GM06990 (cell line): ENCODE results near the gene TDRKH.

Source experiments
- DNase-seq: peaks from one replicate; pipeline ENCODE4 v3.0.0-alpha.2; 2011; ENCODE audit not compliant: insufficient read length; ENCODE audit errors: extremely low read depth
- H3K27me3 ChIP-seq: replicated peaks from 2 replicates; pipeline ENCODE4 v1.6.0; 2011; ENCODE audit warnings: low read length; ENCODE audit not compliant: control insufficient read depth, insufficient read depth
- H3K36me3 ChIP-seq: 2 replicates; pipeline ENCODE4 v1.5.1; 2011; ENCODE audit warnings: low read length; ENCODE audit not compliant: control insufficient read depth, insufficient read depth
- H3K4me3 ChIP-seq: replicated peaks from 2 replicates; pipeline ENCODE4 v1.5.1; 2011; ENCODE audit warnings: low read depth, mild to moderate bottlenecking, control low read depth, low read length
- TF ChIP-seq, protein P1 (sequence below): IDR thresholded peaks from 2 replicates; pipeline ENCODE4 v1.5.1; 2011; ENCODE audit warnings: low read length, control low read depth, mild to moderate bottlenecking, inconsistent platforms; ENCODE audit not compliant: insufficient read depth, poor library complexity, severe bottlenecking

TDRKH gene

DNA sequence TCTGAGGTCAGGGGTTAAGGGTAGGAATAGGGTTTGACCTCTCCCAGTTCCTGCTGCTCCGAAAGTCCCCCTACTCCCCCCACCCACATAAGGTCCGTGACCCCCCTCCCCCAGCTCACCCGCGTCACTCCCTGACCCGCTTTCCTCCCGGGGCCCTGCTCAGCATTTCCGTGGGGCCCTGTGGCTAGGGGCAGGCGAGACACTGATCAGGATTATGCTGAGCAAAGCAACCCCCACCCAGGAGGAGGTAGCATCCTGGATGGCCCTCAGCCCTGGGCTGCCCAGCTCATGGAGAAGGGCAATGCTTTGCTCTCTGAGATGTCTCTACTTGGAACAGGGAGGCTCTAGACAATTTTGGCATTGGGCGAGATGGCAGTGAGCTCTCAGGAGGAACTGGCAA, 37.6 kb upstream of the TDRKH start:
- no peak overlapping the region for H3K4me3 ChIP-seq
- no peak for DNase-seq
- peaks cover 1% of the 10 kb centered on the region for H3K27me3 ChIP-seq
- TF ChIP-seq, protein P1, sequence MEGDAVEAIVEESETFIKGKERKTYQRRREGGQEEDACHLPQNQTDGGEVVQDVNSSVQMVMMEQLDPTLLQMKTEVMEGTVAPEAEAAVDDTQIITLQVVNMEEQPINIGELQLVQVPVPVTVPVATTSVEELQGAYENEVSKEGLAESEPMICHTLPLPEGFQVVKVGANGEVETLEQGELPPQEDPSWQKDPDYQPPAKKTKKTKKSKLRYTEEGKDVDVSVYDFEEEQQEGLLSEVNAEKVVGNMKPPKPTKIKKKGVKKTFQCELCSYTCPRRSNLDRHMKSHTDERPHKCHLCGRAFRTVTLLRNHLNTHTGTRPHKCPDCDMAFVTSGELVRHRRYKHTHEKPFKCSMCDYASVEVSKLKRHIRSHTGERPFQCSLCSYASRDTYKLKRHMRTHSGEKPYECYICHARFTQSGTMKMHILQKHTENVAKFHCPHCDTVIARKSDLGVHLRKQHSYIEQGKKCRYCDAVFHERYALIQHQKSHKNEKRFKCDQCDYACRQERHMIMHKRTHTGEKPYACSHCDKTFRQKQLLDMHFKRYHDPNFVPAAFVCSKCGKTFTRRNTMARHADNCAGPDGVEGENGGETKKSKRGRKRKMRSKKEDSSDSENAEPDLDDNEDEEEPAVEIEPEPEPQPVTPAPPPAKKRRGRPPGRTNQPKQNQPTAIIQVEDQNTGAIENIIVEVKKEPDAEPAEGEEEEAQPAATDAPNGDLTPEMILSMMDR: no peak
- H3K36me3 ChIP-seq: no peaks in the 10 kb centered on the region

DNA sequence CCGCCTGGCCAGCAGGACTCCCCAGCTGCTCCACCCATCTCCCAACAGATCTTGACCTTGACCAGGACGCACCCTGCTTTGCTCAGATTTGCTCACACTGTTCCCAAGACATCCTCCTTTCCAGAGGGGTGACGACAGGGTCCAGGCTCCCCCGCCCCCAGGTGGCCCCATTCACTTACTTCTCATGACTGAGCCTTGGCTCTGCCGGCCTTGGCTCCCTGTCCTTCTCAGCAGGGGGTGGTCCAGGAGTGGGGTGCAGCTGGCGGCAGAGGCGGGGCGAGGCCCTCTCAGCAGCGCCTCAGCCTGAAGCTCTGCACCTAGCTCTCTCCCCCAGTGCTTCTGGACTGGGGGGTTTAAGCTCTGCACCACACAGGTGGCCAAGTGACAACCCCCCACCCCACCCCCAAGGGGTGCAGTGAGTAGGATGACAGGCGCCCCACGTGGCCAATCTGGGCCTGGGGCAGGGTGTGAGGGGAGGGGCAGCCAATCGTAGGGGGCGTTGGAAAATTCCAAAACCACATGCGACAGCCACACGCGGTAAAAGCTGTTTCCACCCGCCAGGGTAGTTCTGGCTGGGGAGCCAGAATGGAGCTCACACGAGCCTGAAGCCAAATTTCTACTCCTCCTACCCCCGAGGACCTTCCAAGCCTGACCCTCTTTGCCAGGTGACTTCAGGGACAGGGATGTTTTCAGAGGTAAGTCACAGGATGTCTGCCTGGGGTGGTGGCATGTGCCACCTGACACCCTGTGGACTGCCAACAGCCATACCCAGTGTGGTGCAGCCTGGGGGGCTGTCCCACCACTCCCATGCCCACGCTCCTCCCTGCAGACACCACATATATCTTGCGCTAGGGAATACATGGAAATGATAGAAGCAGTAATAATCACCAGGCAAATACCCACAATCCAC, 35.7 kb upstream of the TDRKH start:
- Histone ChIP-seq H3K36me3 (no peaks in the 10 kb centered on the region), H3K27me3 (peaks cover 1% of the 10 kb centered on the region), H3K4me3 (no peak overlapping the region)
- no peak for DNase-seq
- TF ChIP-seq, protein P1: no peak

DNA sequence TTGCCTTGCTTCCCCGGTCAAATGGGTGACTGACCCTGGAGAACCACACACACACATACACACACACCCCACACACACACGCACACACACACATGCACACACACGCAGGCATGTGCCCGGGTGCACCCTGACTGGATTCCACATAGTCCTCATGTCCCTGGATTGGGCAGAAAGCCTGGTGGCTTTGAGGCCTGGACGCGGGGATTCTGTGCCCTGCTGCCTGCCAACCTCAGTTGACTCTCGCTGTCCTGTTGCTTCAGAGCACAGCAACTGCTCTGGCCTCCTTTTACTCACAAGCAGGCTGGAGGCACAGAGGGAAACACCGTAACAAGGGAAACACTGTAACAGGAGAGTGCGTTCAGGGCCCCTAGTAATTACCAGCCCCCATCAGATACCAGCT, 34.9 kb upstream of the TDRKH start:
- H3K27me3 ChIP-seq: peaks cover 1% of the 10 kb centered on the region
- H3K4me3 ChIP-seq: no peak overlapping the region

DNA sequence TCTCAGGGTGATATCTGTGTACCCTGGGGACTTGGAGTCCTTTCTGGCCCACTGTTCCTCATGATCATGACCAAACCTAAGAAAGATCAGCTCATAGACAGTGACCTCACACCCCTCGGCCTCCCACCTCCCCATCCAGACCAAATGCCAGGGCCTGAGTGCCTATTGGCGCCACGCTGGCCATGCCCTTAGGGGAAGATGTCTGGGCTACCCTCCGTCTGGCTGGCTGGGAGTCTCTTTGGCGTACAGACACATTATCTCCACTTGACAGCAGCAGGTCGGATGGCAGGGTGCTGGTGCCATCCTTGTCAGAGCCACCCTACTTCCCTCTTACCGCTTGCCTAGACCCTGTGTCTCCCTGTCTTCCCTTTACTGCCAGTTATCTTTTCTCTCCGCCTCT, 32.9 kb upstream of the TDRKH start:
- Histone ChIP-seq H3K27me3 (peaks cover 1% of the 10 kb centered on the region; the same call in 1 of the 2 replicates), H3K4me3 (no peak overlapping the region), H3K36me3 (no peaks in the 10 kb centered on the region)
- TF ChIP-seq, protein P1: no peak
- DNase-seq: no peak

More for the DNA sequence above, 34.9 kb upstream of the TDRKH start:
- TF ChIP-seq, protein P1: no peak
- no peaks in the 10 kb centered on the region for H3K36me3 ChIP-seq
- DNase-seq: no peak

DNA sequence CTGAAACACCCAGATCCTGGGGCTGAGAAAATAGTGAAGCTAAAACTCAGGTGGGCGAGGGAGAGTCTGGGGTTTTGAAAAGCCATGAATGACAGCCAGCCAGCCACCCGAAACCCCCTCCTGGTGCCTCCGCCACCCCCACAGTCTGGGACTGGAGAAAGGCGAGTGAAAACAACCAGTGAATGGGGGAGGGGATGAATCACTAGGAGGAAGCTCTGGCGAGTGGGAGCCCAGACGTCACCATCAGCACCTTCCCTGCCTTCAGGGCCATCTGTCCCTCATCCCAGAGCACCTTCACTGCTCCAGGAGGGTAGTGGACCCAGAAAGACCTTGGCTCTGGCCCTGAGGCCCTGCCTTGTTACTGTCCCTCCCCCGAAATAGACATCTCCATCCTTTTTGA, 32.1 kb upstream of the TDRKH start:
- DNase-seq: no peak
- peaks cover 1% of the 10 kb centered on the region; the same call in 1 of the 2 replicates for H3K27me3 ChIP-seq
- H3K4me3 ChIP-seq: no peak overlapping the region
- TF ChIP-seq, protein P1: no peak
- H3K36me3 ChIP-seq: no peaks in the 10 kb centered on the region

DNA sequence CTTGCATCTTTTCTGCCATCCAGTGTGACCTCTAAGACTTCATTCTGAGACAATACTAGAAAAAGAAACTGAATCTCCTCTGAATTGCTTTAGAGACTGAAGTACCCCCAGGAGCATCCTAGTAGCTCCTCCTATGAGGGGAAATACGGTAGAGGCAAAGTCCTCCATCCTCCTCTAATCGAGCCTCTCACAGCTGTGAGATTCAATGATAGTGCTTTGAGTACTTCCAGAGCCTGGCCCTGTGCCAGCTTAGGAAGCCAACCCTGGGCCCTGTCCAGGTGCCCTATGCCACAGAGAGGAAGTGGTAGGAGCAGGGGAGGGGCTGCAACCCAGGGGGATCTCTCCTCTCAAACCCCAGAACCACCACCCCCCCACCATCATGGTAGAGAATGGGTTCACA, 30.6 kb upstream of the TDRKH start:
- Histone ChIP-seq H3K4me3 (no peak overlapping the region), H3K27me3 (peaks cover 1% of the 10 kb centered on the region; the same call in 1 of the 2 replicates), H3K36me3 (no peaks in the 10 kb centered on the region)
- TF ChIP-seq, protein P1: no peak
- DNase-seq: no peak
